HG03442 (cell line): ENCODE data around the gene MAP4K4.
"Not testable (repeated sequence)": the region's sequence is repeated elsewhere in the genome, so short reads cannot be mapped to it uniquely, and the experiment has no call there.

Experiments
- ATAC-seq: cut with Tn5 transposase; IDR thresholded peaks from one replicate; pipeline ENCODE4 v1.9.1; 2021; ENCODE audit warnings: mild to moderate bottlenecking, moderate library complexity; ENCODE audit not compliant: unreplicated experiment

MAP4K4 gene

DNA sequence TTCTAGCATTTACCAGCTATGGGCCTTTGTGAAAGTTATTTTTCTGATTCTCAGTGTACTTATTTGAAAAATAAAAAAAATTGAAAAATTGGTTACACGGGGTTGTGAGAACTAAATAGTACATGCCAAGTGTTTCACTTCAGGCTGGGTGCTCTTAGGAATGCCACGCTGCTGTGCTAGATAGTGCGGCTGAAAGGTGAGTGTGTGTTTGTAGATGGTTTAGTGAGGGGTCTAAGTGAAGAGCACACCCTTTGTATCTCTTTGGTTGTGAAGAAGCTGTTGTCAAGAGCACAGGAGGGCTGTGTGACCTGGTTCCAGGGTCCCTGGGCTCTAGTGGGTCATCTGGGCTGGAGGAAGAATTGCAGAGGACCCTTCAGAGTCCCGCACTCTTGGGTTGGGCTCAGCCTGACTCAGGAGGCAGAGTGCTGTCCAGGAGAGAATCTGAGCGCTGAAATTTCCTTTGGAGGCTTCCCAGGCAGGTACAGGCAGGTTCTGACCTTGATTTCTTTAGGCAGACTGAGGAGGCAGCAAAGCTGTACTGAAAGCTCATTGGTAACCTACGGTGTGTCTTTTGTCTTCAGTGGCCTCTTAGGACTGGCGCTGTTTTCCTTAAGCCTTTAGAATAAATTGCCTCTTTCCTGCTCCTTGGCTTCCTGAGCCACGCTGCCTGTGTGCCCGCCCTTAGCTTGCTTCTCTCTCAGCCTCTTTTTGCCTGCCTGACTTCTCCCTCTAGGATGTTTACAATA lies 44.4 kb downstream of the MAP4K4 start:
- ATAC-seq, result no peak

DNA sequence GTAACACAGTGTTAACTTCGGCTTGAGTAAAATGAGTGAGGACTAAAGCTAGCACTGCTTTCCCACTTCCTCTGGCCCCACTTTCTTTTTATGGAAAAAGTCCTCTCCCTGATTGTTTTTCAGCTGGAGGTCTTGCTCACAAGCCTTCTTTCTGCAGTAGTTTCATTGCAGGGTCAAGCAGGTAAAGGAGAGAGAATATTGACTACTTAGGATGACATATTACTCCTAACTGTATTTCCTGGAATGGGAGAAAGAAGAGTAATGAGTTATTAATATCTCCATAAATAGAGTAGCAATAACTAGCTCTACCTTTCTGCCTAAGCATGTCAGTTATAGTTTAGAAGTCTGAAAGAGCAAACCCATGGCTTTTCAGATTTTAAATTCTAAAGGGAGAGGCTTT lies 45.0 kb downstream of the MAP4K4 start:
- ATAC-seq, result no peak

DNA sequence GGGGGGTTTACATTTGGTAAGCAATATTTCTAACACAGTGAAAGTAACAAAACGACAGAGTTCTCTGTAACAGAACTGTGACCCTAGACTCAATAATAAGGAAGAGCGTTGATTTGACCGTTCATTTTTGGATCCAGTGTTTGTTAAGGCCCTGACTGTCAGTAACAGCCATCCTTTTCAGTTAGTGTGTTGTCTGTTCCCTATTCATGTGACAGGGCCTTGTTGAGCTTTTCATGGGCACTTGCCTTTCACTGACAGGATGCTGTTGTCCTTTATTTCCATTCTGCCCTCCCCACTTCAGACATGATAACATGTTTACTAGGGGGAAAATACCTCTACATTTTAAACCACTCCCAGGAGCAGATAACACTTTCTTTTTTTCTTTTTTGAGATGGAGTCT lies 45.8 kb downstream of the MAP4K4 start:
- ATAC-seq, result no peak

DNA sequence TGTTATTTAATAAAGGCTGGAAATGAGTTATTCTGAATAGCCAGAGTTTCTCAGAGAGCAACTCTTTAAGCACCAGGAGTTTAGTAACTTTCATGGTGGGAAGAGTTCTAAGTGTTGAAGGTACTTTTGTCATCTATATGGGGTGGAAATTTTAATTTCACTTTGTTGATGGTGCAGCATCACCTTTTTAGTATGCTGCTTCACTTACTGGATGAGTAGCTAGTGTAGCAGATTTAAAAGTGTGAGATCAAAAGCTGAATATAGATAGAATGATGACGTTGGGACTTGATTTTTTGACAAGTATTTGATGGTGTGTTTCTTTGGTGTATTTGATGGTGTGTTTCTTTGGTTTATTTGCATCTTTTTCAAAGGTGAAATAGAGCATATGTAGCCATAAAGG lies 47.3 kb downstream of the MAP4K4 start:
- no peak for ATAC-seq

DNA sequence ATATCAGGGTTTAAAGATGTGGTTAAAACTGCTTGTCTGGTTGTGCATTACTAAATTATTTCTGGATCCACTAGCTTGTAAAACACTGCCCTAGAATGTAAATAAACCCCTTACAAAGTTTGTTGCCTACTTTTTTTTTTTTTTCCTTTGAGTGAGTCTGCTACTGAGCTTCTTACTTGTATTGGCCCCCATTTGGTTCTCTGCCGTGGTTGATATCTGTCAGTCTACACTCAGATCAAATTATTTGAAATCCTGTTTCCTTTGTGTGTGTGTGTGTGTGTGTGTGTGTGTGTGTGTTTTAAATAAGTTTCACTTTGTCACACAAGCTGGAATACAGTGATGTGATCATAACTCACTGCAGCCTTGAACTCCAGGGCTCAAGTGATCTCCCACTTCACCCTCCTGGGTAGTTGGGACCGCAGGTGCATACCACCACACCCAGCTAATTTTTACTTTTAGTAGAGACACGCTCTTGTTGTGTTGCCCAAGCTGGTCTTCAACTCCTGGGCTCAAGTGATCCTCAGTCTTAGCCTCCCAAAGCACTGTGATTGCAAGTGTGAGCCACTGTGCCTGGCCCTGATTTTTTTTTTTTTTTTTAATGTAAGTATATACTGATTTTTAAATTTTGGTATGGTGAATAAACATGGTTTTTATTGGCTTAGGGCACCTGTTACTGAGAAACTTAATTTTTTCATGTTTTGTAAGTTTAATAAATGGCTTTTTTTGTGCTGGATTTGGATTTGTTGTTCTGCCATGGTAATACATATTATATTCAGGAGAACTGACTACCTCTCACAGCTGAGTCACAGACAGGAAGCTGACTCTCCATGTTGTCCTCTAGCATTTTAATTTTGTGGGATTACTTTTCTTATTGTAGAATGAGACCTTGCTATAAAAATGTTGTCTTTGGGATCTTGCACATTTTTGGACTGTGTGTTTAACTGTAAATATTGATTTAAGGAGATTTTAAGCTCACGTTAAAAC lies 48.5 kb downstream of the MAP4K4 start:
- ATAC-seq, result no peak

DNA sequence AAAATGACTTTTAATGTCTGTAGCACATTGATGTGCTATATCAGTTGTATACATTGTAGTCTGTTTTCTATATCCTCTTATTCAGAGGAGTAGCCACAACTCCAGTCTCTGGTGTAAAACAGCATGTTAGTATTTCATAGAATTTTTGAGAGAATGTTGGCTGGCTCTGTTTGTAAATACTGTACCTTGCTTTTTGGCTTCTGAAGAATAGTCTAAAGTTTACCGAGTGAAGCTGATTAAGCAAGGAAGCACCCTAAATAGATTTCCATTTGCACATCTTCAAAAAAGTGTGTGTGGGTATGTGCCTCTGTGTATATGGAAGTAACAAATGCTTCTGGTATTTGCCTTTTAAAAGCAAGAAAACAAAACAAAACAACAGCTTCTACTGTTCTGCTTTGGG lies 50.5 kb downstream of the MAP4K4 start:
- no peak for ATAC-seq

DNA sequence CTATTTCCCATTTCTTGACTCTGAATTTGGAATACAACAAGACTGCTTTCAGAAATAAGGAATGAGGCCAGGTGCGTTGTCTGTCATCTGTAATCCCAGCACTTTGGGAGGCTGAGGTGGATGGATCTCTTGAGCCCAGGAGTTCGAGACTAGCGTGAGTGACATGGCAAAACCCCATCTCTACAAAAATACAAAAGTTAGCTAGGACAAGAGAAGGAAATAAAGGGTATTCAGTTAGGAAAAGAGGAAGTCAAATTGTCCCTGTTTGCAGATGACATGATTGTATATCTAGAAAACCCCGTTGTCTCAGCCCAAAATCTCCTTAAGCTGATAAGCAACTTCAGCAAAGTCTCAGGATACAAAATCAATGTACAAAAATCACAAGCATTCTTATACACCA lies 51.0 kb downstream of the MAP4K4 start:
- not testable (repeated sequence) for ATAC-seq

DNA sequence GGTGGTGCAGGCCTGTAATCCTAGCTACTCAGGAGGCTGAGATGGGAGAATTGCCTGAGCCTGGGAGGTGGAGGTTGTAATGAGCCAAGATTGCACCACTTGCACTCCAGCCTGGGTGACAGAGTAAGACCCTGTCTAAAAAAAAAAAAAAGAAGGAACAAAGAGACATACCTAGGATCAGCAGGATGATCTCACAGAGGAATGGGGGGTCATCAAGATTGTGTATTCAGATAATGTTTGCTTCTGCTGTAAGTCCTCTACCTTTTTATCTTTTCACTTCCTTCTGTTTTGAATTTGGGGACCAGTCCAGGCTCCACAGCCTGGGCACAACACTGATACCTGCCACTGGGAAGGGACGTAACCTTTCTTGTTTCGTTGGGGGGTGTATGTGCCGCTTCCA lies 53.2 kb downstream of the MAP4K4 start:
- no peak for ATAC-seq

DNA sequence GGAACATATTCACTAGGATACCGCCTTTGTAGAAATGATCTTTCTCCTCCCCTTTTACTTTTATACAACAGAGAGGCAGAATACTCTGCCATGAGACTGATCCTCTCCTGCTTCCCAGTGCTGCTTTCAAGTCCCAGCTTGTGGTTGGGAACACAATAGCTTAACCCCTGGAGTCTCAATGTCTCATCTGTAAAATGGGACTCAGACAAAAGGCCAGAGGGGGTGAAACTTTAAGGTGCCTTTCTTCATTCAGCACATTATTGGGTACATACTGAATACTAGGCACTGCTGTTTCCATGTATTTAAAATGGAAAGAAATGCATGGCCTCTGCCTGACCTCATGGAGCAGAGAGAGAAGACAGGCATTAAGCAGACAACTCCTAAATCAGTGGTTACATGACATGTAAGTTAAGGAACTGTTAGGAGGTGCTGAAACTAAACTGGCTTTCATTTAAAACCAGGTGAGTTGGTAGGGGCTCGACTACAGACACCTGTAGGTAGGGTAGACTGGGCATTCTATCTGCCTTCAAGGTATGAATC lies 53.8 kb downstream of the MAP4K4 start:
- ATAC-seq, result no peak

DNA sequence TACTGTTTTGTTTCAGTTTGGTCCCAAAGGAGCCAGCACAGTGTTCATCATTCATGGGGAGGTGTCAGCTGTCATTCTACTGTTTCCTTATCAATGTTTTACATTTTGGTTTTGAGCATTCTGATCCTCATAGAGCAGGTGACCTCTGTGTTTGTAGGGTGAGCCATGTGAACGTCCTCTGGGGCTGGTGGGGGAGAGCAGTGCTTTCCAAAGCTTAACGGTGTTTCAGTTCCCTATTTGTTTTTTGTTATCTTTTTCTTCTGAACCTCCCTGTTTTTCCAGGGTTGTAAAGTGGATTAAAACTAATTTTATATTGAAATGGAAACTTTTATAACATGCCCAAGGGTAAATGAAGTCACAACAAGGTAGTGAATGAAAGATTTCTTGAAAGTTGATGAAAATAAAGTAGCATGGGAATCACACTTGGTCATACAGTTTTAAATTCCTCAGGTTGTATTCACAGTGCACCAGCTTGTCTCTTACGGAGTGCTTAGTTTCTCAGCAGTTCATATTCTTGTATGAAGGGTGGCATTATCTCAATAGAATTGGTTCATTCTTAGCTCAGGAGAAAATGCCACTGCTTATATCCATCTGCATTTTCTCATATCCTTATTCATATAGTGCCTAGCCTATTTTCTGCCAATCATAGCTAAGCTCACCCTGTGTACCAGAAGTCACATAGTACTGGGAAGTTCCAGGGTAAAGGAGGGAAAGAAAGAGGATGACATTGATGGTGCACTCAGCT lies 54.5 kb downstream of the MAP4K4 start:
- peak; percentile 74 for ATAC-seq

DNA sequence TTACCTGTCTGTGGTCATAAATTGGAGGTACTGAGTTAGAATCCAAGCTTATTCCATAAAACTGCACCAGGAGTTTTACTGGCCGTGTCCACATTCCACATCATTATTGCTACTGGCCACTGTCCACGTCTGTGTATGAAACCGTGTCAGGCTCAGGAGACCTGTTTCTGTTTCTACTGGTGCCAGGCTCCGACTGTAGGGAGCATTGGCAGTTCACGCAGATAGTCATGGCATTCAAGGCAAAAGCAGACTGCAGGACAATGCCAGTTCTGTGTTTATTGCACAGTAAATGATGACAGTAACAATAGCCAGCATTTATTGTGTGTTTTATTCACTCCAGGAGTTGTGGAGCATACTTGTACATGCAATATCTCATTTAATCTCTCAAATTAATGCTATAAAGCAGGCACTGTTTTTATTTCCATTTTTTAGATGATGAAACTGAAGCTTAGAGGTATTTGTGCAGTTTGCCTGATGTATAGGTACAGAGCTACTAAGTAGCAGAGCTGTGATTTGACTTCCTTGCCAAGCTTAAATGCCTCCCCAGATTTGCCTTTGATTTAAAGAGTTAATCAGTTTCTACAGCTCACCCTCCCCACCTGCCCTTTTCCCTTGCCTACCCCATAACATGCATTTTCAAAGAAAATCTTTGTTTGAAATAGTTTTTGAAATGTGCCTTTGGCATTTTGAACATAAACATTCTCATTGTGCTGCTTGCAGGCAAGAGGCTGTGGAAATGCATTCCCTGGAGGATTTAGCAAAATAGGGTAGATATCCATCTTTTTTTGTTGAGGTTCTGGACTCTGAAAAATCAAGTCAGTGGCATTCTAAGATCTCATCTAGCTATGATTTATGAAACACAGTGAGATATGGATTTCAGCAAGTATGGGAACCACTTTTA lies 55.5 kb downstream of the MAP4K4 start:
- no peak for ATAC-seq

DNA sequence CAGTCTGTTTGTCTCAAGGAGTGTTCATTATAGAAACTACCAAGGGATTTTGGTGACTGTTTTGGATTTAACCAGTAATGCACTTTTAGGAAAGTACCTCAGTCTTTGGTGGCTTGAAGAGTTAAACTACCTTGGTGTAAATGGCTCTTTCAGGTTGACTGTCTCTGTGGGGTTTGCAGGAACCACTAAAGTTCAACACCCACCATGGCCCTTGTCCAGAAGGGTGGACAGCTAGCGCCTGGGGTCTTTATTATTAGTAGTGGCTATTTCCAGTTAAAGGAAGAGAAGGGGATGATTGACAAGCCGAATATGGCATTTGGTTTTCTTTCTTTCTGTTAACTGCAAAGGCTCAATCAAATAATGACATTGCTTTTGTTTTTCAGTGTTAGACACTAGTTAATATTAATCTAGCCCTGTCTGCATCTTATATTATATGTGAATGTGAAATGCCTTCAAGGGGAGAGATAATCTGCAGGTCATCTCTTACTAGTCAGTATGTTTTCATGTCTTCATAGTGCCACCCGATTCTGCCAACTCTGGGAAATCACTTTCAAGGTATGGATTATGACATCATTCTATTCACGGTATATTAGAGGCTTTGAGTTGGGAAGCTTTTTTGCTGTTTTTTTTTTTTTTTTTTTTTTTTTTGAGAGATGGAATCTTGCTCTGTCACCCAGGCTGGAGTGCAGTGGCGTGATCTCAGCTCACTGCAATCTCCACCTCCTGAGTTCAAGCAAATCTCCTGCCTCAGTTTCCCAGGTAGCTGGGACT lies 56.4 kb downstream of the MAP4K4 start:
- ATAC-seq, result peak; percentile 35

DNA sequence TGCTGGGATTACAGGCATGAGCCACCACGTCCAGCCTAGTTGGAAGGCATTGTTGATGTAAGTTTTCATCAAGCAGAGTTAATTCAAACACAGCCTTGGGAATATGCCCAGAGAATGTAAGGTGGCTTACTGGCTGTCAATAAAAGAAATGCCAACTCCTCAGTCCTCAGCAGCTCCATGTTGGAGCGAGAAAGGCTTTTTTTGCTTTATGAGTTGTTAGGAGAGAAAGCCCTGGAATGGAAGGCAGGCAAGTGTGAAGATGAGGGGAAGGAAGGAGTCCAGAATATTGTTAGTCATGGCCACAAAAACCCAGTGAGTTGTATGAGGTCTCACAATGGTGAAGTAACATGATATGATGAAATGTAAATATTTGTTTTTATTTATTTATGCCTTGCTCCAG lies 57.1 kb downstream of the MAP4K4 start:
- ATAC-seq, result no peak

DNA sequence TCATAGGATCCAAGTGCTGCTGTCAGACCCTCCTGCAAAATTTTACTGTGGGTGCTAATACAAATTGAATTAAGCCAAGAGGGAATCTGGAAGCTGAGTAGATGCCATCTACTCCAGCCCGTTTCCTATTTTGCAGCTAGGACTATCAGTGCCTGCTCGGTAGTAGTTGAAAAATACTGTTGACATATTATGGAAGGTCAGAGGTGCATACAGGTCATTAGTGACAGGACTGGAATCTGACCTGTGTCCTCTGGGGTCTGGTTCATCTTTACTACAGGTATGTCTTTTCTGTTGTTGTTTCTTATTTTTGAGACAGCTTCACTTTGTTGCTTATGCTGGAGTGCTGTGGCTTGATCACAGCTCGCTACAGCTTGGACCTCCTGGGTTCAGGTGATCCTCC lies 58.8 kb downstream of the MAP4K4 start:
- ATAC-seq, result no peak

DNA sequence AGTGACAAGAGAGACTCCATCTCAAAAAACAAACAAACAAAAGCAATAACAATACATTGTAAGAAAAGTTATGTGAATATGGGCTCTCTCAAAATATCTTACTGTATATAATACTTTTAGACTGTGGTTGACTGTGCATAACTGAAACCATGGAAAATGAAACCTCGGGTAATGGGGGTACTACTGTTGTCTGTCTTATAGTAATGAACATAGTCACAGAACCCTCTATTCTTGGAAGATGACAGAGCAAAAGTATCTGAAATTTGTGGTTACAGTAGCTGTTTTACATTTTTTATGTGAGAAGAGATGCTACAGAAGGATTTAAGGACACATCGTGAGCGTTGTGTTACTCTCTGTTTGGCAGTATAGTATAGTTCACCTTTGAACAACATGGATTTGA lies 60.5 kb downstream of the MAP4K4 start:
- peak; percentile 60 for ATAC-seq

DNA sequence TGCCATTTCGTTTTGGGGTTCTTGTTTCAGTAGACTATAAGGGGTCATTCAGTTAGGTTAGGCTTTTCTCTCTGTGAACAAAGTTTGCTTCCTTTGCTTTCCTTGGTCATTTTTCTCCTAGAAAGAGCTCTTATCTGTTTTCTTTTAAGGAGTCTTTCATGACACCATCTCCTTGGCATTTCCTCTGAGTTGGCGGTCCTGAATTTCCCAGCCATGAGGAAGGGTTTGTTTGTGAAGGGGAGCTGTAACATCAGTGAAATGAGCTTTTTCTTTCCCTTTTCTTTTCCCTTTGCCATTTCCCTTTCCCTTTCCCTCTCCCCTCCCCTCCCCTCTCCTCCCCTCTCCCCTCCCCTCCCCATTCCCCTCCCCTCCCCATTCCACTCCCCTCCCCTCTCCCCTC lies 61.7 kb downstream of the MAP4K4 start:
- no peak for ATAC-seq

DNA sequence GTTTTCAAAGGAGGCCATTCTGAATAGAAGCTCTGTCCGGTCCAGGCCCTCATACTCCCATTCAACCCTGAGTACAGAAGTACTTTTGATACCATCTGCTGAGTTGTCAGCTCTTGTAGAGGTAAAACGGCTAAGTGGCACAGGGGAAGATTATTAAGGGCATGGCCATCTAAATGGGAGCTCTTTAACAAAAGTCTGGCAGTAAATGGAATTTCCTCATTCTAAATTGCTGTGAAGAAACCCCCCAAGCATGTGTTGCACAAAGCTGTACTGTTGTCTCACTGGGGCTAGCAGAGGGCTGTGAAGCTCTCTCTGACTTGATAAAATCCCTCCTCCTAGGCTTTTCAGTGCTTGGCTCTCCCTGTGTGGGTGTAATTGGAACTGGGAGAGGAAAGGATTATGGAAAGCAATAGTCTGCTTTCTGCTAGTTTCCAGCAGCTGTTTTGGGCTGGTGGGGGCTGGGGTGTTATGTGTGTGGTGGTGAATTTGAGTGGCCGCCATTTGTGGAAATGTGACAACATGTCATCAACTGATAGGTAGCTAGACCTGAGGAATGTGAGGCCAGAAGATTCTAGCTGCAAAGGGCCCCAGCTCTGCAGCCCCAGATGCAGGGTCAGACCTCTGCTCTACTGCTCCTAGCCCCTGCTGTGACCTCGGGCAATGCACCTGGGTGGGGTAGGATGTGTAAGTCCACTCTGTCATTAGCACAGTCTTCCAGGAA lies 65.1 kb downstream of the MAP4K4 start:
- ATAC-seq, result no peak

DNA sequence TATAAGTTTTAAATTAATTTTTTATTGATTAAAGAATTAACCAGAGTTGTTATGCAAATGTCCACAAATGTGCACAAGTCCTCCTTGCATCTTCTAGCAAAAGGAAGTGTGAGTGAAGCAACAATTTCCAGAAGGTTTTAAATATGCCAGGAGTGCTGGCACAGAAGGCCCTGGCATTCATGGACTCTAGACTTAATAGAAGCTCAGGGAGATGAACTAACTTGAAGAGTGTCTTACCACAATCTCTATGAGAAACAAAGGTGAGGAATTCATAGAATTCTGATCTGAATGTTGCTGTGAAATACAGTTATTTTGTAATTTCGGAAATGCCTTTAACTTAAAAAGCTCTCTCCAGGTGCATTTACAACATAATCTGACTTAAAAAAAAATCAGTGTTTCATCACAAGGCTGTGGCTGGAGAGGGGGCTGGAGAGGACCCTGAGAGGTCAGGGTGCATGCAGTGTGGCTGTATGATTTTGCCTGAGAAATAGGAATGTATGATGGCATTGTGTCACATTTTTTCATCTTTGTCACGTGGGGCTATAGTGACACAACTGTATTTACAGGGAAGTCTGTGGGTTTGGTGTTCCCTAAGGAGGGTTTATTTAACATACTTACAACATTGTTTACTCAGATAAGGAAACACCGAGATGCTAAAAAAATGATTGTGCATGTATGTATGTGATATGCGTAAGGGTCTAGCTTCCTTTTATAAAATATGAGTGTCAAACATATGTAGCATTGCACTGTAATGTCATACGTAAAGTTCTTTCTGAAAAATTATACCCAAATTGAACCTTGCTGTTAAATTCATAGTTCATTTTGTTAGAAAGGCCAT lies 66.2 kb downstream of the MAP4K4 start:
- no peak for ATAC-seq
